ENCODE data around the gene RBM5.

RBM5 gene

GRCh38 chr3:50088725-50089608 is at the start of gene RBM5:
Gene RBM5, plus strand, starts transcription at chr3:50088919. Its CDS starts 1,516 bp downstream, at chr3:50090435.
- peak within 1 kb of the TSS; percentile 99 for H3K4me3 ChIP-seq (ENCODE audit: low read depth, low read length)
- no peak for TF ChIP-seq CTCF (IDR thresholded peaks at IDR 0.05; ENCODE audit: low read depth, low read length)

- no peak overlapping the region for H3K4me3 ChIP-seq (ENCODE audit: low read depth, low read length)
- TF ChIP-seq CTCF (IDR thresholded peaks at IDR 0.05; ENCODE audit: low read depth, low read length) = no peak
These were observed 43.7 kb upstream of the RBM5 start for GRCh38 chr3:50044976-50045375.

- H3K4me3 ChIP-seq (ENCODE audit: low read depth, low read length) = no peak overlapping the region
- no peak for TF ChIP-seq CTCF (IDR thresholded peaks at IDR 0.05; ENCODE audit: low read depth, low read length)
These were observed 41.3 kb upstream of the RBM5 start for GRCh38 chr3:50047426-50047825.

GRCh38 chr3:50050361-50050760 is 38.4 kb upstream of the RBM5 start:
- TF ChIP-seq CTCF (IDR thresholded peaks at IDR 0.05; ENCODE audit: low read depth, low read length) = no peak

GRCh38 chr3:50057756-50058155 is 31.0 kb upstream of the RBM5 start:
- H3K4me3 ChIP-seq (ENCODE audit: low read depth, low read length) = no peak overlapping the region
- TF ChIP-seq CTCF (IDR thresholded peaks at IDR 0.05; ENCODE audit: low read depth, low read length) = no peak

More at GRCh38 chr3:50050361-50050760, 38.4 kb upstream of the RBM5 start:
- no peak overlapping the region for H3K4me3 ChIP-seq (ENCODE audit: low read depth, low read length)

GRCh38 chr3:50068134-50068533 is 20.6 kb upstream of the RBM5 start:
- no peak overlapping the region for H3K4me3 ChIP-seq (ENCODE audit: low read depth, low read length)
- no peak for TF ChIP-seq CTCF (IDR thresholded peaks at IDR 0.05; ENCODE audit: low read depth, low read length)

- no peak for TF ChIP-seq CTCF (IDR thresholded peaks at IDR 0.05; ENCODE audit: low read depth, low read length)
- H3K4me3 ChIP-seq (ENCODE audit: low read depth, low read length) = no peak overlapping the region
These were observed 10.6 kb upstream of the RBM5 start for GRCh38 chr3:50078091-50078490.

Measured in WI38 (cell line).